MV-4-11 (cell line): Measurements from ENCODE around the gene NDUFA11.
A peak's percentile ranks its signal among the peaks of the same experiment; 100 is the strongest.

Experiments used
- DNase-seq: peaks from one replicate; lab custom pipeline; 2025; lab: John Stamatoyannopoulos, UW

The NDUFA11 gene

DNA sequence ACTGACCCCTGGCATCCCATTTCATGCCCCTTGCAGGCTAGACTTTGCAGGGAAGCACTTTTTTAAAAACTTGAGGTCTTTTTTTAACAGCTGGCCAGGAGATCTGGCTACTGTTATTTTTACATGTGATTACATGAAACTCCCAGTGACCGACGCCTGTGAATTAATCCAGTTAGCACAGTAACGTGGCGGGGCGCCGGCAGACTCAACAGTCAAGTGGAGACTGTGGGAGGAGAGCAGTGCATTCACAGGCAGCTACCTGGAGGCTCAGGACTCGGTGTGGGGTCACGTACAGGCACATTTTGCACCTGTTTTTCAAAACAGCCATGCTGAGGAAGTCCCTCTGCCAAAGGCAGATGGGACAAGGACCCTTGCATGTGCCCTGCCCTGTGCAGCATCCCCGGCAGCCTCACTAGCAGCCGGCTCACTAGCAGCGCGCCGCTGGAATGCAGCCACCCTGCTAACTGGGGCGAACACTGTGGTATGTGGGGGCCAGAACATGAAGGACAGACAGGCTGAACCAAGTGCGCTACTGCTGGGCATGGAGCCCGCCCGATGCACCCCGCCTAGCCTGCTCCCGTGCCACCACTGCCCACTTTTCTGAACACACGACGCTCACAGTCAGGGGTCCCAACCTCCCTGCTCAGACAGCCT, 29.1 kb upstream of the NDUFA11 start:
- DNase-seq, result no peak

DNA sequence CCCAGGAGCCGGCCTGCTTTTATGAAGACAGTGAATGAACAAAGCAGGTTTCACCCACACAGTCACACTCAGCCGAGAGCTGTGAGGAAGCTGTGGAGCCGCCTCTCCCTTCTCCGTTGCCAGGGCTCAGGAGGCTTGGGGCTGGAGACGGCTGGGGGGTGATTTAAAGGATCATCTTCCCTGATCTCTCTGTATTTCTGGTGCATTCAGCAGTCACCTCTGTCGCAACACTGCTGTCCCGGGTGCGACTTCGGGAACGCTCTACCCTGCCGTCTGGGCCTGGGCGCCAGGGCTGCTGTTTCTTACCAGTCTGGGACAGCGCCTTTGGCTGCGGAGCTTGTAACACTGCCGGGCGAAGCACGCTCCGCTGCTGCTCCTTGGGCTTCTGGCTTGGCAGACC, 28.6 kb upstream of the NDUFA11 start:
- DNase-seq, result no peak

DNA sequence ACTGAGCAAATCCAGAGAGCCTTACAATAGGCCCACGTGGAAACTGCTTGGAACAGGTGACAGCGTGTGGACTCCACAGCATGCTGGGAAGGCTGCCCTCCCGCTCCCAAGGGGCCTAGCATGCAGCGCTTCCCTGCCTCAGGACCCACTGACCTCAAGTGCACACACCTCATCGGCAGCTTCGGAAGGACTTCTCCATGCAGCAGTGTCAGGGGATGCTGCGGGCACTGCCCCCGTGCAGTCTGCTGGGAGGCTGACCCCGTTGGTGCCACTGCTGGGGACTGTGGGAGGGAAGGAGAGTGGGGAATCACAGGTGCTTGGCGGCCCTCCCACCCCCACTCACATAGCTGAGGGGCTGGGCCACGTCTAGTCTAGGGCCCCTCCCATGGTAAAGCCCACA, 27.7 kb upstream of the NDUFA11 start:
- no peak for DNase-seq

DNA sequence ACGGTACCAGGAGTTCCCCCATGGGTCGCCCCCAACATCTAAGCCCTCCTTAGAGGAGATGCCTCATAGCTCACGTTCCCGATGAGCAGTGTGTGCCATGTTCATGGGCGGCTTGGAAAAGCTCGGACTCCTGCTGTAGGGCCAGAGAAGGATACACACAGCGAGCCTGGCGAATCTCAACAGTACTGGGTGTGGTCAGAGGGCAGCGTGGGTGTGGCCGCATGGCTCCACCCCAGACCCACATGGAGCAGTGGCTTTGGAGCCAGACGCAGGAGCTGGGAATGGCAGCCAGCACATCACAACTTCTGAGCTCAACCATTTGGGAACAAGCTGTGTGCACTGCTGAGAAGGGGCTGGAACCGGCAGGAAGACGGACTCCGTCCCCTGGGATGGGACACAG, 26.0 kb upstream of the NDUFA11 start:
- no peak for DNase-seq

DNA sequence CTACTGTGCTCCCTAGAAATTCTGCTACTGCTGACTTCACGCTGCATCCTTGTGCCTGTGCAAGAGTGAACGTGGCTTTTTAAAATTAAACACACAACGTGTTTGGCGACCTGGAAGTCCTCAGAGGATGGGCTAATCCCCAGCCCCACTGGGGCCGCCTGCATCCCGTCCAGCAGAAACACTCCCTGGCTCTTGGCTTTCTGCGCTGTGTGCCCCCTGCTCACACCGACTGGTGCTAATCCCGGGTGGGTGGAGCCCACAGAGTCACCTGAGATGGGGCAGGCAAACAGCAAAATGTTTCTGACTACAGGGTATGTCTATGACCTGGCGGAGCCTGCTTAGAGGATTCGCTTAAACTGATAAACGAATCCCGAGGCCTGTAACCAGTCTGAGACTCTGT, 25.6 kb upstream of the NDUFA11 start:
- no peak for DNase-seq

DNA sequence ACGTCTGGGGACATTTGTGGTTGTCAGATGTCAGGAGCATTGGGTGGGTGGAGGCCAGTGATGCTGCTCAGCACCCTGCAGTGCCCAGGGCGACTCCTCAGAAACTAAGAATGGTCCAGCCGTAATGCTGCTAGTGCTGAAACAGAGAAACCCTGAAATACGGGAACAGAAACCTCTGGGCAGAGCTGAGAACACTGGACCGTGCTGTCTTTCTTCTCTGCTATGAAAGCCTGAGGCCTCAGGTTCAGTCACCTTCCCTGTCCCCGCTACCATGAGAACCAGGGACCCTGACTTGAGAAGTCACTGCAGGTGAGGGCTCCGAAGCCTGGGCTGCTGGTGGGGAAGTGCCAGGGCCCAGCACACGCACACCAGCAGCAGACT, 23.8 kb upstream of the NDUFA11 start:
- peak; percentile 39 for DNase-seq

DNA sequence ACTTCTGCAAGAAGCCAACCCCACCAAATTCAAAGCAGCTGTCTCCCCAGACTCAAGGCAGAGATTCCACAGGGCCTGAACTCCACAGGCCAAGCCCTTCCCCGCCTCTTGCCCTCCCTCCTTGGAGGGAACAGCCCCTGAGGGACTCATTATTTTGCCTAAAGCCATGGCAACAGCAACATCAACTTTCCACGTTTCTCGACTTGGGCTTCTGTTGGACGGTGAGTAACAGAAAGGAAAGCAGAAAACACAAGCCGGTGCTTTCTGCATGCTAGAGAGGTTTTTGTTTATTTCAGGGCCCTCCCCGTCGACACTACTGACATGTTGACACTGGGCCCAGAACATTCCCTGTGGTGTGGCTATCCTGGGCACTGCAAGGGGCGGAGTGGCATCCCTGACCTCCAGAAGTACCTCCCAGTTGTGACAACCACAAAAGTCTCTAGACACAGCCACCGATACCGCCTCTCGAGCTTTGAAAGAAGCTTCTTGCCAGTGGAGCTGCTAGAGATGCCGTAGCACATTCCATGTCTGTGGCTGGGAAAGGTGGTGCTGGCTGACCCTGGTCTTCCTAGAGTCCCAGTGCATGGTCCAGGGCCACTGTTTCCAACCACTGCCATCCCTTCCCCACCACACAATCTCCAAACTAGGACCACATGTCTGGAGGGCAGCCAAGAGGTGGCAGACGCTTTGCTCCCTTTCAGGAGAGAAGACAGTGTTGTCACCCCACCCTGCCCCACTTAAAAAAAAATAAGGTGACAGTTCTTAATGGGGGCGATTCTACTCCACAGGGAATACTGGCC, 23.3 kb upstream of the NDUFA11 start:
- DNase-seq, result no peak

DNA sequence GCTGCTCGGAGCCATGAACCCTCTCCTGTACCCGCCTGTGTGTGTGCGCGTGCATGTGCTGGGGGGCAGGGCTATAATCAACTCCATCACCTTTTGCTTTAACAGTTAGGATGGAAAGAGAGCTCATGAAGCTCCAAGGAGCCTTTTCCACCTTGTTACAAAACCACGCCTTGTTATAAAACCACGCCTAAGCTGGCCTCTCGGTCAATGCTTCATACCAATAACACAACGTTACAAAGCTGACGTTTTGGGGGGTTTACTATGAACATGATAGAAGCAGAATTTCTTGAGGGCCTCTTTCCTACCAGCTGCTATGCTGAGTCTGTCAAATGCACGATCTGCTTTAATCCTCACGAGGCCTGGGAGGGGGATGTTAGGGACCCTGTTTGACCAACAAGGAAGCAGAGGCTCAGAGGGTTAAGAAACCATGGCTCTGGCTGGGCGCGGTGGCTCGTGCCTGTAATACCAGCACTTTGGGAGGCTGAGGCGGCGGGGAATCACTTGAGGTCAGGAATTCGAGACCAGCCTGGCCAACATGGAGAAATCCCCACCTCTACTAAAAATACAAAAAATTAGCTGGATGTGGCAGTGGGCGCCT, 22.3 kb upstream of the NDUFA11 start:
- DNase-seq, result no peak

DNA sequence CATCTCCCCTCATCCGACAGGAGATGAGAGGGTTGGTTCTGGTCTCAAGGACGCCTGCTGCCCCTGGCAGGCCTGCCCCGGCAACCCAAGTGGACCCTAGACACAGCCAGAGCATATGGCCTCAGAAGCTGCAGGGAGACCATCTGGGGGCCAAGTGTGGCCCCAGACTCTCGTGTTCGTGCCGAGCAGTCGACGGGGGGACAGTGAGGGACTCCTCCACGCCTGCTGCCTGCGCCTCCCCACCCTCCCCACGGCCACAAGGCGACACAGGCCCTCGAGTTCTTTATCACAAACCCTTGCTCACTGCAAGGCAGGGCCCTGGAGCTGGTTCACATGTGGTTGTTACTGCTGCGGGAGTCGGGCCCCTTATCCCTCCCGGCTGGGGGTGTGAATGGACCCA, 19.8 kb upstream of the NDUFA11 start:
- DNase-seq, result no peak

DNA sequence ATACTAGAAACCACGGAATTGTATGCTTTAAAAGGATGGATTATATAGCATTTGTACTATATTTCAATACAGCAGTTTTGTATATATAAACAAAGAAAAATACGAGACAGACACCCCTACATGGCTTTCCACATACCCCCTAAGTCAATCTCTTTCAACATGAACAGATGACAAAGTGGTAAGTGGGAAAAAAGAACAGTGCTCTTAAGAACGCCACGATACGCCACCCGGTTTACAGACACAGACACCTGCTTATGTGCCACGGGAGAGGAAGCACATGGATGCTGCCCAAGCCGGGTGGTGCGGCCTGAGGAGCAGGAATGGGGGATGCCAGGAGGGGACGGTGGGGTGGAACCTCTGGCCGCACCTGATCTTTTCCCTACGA, 18.6 kb upstream of the NDUFA11 start:
- no peak for DNase-seq

DNA sequence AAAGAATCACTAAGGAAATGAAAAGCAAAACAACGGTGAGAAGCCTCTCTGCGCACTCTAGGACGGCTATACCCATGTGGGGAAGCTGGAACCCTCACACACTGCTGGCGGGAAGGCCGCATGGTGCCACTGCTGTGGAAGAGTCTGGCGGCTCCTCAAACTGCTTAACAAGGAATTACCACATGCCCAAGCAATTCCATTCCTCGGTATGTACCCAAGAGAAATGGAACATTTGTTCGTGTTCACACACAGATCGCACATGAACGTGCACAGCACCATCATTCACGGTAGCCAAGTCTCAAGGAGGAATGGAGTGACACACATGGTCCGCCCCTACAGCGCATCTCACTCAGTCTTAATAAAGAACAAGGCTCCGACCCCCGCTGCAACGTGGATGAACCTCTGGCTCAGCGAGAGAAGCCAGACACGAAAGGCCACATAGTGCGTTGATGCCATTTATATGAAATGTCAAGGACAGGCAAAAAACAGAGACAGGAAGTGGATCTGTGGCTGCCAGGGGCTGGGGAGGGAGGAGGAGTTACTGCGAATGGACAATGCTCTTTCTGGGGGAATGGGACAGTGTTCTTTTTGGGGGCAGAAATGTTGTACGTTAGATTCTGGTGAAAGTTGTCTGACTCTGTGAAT, 18.0 kb upstream of the NDUFA11 start:
- DNase-seq, result no peak

DNA sequence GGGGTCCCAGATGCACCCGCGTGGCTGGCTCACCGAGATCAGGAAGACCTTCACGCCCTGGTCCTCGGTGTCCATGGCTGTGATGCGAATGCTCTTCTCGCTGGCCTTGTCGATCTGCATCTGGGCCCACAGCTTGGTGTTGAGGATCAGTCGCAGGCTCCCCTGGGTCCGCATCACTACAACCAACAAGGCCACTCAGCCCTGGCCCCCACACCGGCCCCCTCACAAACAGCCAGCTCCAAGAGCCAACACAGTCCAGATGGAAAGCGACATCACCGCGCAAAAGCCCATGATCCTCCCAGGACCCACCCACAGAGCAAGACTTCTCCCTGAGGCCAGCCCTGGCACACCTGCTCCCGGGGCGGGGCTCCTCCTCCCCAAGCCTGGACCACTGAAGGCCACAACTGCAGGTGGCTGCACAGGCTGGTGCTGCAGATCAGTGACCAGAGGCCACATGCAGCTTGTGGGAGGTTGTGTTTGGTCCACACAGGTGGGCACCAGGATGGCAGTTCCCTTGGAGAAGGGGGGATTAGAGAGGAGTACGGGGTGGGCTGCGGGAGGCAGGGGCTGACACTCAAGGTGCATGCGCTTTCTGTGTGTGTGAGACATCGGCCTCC, 15.0 kb upstream of the NDUFA11 start:
- no peak for DNase-seq

DNA sequence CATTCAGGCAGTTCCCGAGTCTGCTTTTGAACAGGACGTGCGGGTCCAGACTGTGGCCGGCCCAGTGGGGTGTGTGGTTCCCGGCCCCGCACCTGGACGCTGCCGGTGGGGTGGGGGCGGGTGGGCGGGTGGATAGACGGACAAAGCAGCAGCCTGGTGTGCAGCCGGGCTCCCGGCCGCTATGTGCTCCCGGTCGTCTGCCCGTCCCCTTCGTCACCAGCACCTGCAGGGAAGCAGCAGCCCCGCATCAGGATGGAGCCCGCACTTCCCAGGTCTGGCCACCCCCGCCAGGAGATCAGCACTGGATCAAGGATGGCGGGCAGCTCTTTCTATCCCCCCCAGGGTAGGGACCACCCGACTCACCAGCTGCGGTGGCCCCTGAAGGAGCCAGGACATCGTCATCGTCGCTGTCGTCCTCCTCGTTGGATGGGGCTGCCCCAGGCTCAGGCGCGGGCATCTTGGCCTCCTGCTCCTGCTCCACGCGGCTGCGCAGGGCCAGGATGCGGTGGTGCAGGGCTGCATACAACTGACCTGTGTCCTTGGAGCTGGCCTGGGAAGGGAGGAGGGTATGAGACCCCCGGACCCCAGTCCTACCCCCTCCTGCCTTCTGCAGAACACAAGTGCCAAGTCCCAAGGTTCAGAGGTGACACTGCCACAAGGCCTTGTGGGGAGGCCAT, 14.0 kb upstream of the NDUFA11 start:
- DNase-seq, result no peak

DNA sequence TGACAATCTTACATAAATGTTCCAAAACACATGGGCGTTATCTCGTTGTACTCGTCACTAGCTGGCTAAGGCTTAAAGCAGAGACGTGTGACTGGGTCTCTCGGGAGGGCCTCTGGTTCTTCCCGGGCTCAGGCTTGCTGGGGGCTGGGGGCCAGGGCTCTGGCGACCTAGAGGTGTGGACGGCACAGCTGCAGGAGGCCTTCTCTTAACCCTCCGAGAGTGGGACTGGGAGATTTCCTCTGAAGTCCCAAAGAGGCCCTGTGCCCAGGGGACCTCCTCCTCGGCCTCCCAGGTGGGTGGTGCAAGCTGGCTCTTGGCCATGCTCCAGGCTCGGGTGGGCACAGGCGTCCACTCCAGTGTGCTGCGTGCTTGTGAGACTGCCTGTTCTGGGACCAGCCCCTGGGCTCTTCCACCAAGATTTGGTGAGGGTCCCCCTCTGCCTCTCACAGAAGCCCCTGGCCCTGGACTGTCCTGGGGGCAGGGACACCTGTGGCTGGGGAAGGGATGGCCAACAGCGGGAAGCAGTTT, 12.7 kb upstream of the NDUFA11 start:
- DNase-seq, result no peak

DNA sequence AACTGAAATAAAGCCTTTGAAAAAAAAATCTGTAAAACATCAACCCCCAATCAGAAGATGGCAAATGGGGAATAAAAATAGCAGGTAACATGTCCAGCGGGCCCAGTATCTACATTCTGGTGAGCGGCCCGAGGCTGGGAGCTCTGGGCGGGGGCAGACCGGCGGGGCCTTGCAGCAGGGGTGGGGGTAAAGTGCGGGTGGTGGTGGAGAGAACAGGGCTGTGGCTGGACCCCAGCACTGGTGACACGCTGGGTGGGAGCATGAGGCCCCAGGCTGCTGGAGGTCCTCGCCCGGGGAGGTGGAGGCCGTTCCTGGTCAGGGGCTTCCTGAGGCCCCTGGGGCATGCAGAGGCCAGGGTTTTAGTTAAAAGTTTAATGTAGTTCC, 12.2 kb upstream of the NDUFA11 start:
- DNase-seq, result no peak

DNA sequence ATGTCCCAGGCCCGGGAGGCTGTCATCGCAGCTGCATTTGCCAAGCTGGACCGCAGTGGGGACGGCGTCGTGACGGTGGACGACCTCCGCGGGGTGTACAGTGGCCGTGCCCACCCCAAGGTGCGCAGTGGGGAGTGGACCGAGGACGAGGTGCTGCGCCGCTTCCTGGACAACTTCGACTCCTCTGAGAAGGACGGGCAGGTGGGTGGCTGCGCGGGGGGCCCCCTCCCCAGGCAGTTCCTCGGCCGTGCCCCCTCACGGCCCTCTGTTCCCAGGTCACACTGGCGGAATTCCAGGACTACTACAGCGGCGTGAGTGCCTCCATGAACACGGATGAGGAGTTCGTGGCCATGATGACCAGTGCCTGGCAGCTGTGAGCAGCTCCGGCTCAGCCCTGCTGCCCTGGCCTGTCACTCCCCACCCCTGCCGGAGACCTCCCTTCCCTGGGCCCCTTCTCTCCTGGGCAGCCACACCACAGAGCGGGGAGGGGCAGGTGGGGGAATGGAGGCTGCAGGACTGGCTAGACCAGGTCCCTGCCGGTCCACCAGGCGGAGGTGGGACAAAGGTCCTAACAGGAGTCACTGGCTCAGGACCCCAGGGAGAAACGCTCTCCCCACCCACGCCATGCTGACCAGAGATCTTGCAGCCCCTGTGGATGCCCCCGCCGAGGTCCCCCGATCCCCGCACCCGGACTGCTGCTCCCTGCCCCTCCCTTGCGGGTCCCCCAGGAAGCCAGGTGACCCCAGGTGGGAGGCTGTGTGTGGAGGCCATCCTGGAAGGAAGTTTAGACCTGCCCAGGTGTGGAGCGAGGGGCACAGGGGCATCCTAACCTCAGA, 11.6 kb upstream of the NDUFA11 start:
- DNase-seq, result no peak

DNA sequence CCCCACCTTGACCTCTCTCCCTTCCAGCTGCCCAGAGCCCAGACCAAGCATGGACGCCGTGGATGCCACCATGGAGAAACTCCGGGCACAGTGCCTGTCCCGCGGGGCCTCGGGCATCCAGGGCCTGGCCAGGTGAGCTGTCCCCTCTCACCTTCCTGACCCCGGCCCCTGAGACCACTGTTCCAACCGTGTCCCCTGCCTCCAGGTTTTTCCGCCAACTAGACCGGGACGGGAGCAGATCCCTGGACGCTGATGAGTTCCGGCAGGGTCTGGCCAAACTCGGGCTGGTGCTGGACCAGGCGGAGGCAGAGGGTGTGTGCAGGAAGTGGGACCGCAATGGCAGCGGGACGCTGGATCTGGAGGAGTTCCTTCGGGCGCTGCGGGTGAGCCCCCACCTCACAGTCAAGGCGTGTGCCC, 10.8 kb upstream of the NDUFA11 start:
- no peak for DNase-seq

DNA sequence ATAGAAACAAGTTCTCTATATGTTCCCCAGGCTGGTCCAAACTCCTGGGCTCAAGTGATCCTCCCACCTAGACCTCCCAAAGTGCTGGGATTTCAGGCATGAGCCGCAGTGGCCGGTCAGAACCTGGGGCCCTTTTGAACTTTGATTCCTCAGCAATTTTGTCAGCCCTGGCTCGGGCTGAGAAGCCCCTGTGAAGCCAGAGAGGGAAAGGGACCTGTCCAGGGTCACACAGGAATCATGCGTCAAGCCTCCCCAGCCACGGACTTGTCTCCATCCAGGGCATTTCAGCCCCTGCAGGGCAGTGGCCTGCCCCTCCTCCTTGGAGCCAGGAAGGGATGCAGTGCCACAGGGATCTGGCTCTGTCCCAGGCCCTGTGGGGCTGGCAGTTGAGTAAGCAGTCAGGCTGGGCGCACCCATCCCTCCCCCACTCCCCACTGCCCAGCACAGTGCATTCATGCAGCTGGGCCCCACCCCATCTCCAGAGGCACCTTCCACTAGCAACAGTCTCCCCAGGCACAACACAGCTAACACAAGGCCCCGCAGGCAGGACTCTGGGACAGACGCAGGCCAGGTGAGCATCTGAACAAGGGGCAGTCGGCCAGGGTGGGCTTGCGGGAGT, 10.3 kb upstream of the NDUFA11 start, which contains the start of gene CAPS:
Gene CAPS (plus strand): TSS at position 516 of the 619 bp plus-strand sequence. CDS start 153 bp downstream, outside the sequence.
- DNase-seq, result no peak

DNA sequence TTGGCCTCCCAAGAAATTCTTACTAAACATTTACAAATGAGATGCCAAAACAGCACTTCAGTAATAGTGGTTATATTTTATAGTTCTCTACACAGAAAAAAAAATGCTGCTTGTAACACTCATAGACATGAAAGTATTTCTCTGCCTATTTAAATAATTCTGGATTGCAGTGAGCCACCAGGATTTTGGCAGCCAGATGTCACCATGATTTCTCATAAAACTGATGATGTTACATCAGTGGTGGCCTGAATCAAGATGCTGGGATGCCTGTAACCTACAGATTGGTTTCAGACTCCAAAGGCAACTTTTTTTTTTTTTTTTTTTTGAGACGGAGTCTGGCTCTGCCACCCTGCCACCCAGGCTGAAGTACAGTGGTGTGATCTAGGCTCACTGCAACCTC, 7.8 kb upstream of the NDUFA11 start:
- DNase-seq, result no peak

DNA sequence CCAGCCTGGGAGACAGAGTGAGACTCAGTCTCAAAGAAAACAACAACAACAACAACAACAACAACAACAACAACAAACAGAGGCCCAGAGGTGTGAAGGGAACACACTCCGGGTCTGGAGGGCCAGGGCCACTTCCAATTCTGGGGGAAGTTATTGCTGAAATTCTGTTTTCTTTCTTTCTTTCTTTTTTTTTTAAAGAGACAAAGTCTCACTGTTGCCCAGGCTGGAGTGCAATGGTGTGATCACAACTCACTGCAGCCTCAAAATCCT, 7.0 kb upstream of the NDUFA11 start:
- DNase-seq, result no peak
